HG03520 (cell line): ENCODE measurements around the gene TAGLN.
A peak's percentile ranks its signal among the peaks of the same experiment; 100 is the strongest.

ENCODE experiments used
- ATAC-seq: cut with Tn5 transposase; IDR thresholded peaks from one replicate; pipeline ENCODE4 v1.9.1; 2021; ENCODE audit warnings: mild to moderate bottlenecking, moderate library complexity; ENCODE audit not compliant: unreplicated experiment

The TAGLN gene

GRCh38 chr11:117229931-117230285 is 30.7 kb downstream of the TAGLN start:
- no peak for ATAC-seq

DNA sequence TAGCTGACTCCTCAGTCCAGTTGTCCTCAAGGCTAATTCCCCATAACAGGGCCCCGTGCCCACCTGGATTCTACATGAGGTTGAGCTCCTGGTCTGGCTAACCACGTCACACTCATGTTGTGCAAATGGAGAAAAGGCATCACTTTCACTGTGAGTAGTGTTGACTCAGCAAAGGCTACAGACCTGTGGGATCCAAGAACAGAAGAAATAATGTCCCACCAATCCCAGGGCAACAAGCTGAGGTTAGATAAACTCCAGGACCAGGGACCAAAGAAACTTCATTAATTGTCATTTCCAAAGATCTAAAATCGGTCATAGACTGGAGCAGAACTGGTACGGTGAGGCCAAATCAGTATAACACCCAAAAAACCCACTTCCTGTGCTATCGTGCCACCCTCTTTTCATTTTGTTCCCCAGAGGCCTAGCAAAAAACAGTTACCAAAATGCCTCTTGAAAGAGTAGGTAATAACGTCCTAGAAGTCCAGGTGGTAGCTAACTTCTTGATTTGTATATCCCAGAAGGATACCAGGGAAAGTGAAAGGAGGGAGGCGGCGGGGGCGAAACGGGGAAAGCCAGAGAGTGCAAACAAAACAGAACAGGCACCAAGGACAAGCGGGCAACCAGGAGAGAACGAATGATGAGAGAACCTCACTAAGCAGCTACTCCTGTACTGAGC is 31.3 kb downstream of the TAGLN start:
- ATAC-seq = no peak

- no peak for ATAC-seq
Observed at GRCh38 chr11:117230999-117231841, 32.0 kb downstream of the TAGLN start.

DNA sequence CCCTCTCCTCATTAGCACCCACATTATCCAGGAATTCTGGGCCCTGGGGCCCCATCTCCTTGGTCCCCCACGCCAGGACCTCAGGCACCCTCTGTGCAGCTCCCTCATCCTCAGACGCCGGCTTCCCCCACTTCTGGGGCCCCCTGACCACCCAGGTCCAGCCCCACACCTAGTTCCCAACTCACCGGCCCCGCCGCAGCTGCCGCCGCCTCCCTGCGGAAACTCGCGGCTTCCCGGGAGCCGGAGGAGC is 32.6 kb downstream of the TAGLN start, which contains the start of gene PCSK7:
Gene PCSK7, minus strand, starts transcription at position 232 of the 250 bp plus-strand sequence. CDS start 2,229 bp downstream, outside the sequence.
- ATAC-seq = no peak

- ATAC-seq = peak; percentile 68
Observed at GRCh38 chr11:117232092-117232878, 33.1 kb downstream of the TAGLN start, which contains the start of gene RNF214. TSS of gene RNF214 (plus strand) at chr11:117232671. CDS start at chr11:117234273, 1,602 bp downstream.

- no peak for ATAC-seq
Observed at GRCh38 chr11:117232911-117233409, 33.8 kb downstream of the TAGLN start.

DNA sequence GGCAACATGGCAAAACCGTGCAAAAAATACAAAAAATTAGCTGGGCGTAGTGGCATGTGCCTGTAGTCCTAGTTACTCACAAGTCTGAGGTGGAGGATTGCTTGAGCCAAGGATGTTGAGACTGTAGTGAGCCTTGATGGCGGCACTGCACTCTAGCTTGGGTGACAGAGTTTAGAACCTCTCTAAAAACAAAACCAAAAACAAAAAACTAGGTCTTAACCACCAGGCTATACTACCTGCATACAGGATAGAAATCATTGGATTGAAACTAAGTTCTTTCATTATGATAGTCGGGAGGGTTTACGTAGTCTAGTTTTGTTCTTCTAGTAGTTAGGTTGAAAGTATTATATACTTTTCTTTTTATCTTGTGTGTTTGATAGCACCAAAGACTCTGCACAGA is 39.1 kb downstream of the TAGLN start:
- no peak for ATAC-seq

- ATAC-seq = no peak
Observed at GRCh38 chr11:117239295-117239694, 40.1 kb downstream of the TAGLN start.

DNA sequence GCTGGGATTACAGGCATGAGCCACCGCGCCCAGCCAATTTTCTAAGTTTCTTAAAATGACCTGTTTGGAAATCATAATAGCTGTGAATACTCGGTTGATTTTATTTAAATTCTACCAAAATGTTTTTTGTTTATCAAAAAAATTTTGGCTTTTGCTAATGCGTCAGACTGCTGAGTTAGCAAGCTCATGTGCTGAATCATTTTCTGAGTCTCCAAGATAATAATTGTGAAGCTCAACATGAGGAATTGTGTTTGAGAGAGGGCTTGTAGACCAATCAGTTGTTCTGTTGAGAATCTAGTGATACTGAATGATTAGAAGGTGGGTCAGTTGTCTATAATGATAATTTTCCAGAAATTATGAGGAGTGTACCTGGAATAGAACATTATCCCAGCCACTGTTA is 49.2 kb downstream of the TAGLN start:
- no peak for ATAC-seq

- no peak for ATAC-seq
Observed at GRCh38 chr11:117249571-117249970, 50.4 kb downstream of the TAGLN start.

GRCh38 chr11:117251506-117251905 is 52.3 kb downstream of the TAGLN start:
- no peak for ATAC-seq

- no peak for ATAC-seq
Observed at GRCh38 chr11:117255966-117256365, 56.8 kb downstream of the TAGLN start.

DNA sequence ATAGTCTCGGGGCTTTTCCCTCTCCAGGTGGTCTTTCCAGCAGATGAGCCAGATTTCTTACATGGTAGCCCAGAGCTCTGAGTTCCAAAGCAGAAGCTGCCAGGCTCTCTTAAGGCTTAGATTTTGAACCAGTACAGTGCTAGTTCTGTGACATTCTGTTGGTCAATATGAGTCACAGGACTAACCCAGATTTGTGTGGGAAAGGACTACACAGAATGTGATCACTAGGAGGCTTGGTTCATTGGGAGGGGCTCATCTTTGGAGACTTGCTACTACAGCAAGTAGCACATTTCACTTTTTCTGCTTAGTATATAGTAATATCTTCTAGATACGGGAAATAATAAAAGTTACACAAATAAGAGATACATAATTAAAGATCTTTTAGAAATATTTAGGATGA is 57.4 kb downstream of the TAGLN start:
- ATAC-seq = no peak
